HepG2 (cell line): ENCODE measurements around the gene A3GALT2. TPM values are rescaled to one million over a fixed set of nuclear protein-coding genes. Genes with fewer than 3 reads are reported as not detected.

ENCODE experiments used
- ATAC-seq: fragments of 200-7000 bp; cut with Tn5 transposase; 3 replicates; pipeline ENCODE4 v1.9.1; 2020; ENCODE audit warnings: mild to moderate bottlenecking, moderate library complexity
- BruUV-seq: library from RNA; stranded (reverse); fragments of 400-500 nt; replicated peaks from 2 replicates; lab custom pipeline; 2021; lab: Mats Ljungman, UMichigan
- CTCF ChIA-PET: fragments of 300-600 bp; formaldehyde crosslinking; extraction: SDS; loops from one replicate; lab custom pipeline; 2021; ENCODE audit warnings: low total read pairs, inconsistent platforms, low intra/inter-chr PET ratio; lab: Yijun Ruan, JAX
- POLR2A ChIA-PET: fragments of 350-600 bp; sonication (Branson Sonifier 250); formaldehyde crosslinking; loops from one replicate; lab custom pipeline; 2020; ENCODE audit warnings: antibody characterized with exemption, inconsistent platforms; lab: Yijun Ruan, JAX
- DNase-seq: peaks from one replicate; pipeline ENCODE4 v3.0.0-alpha.2; 2015; ENCODE audit warnings: low spot score
- FAIRE-seq: peaks from 3 replicates; lab custom pipeline; 2011; peaks lifted over from hg19 to GRCh38; lab: Jason Lieb, UNC
- H2AFZ ChIP-seq: one replicate; pipeline ENCODE4 v1.6.1; 2011; ENCODE audit warnings: low read length, inconsistent platforms
- H3K27ac ChIP-seq: fragments of 300-600 bp; 3 replicates; pipeline ENCODE4 v1.8.0; 2011; ENCODE audit warnings: mixed run types, mild to moderate bottlenecking, mixed read lengths, low read length, inconsistent platforms; ENCODE audit not compliant: insufficient read depth; ENCODE audit errors: extremely low read length
- H3K27me3 ChIP-seq, 2 experiments: fragments of 200-600 bp in 1 of 2; 2 replicates in 1 of 2; 3 replicates in 1 of 2; pipeline versions ENCODE4 v1.6.0 to v1.8.0; 2011; ENCODE audit warnings: low read length in 2 of 2, mild to moderate bottlenecking in 2 of 2, moderate library complexity in 2 of 2, inconsistent platforms in 1 of 2; ENCODE audit not compliant: insufficient read depth in 2 of 2, control insufficient read depth in 1 of 2
- H3K36me3 ChIP-seq, 2 experiments: fragments of 200-600 bp in 1 of 2; replicated peaks in 1 of 2; 2 replicates in 1 of 2; 3 replicates in 1 of 2; pipeline versions ENCODE4 v1.5.1 to v1.8.0; 2011; ENCODE audit warnings: low read length in 2 of 2, inconsistent platforms in 1 of 2; ENCODE audit not compliant: insufficient read depth in 2 of 2, control insufficient read depth in 1 of 2
- H3K4me1 ChIP-seq: 2 replicates; pipeline ENCODE4 v1.5.1; 2012; ENCODE audit warnings: low read length, inconsistent platforms; ENCODE audit not compliant: insufficient read depth
- H3K4me2 ChIP-seq: 2 replicates; pipeline ENCODE4 v1.6.0; 2011; ENCODE audit warnings: low read depth, low read length, inconsistent platforms
- H3K4me3 ChIP-seq, 3 experiments: fragments of 200-600 bp in 1 of 3; sonication (generic), shearing (Covaris generic) in 1 of 3; replicated peaks in 1 of 3; 2 replicates each; pipeline ENCODE4 v1.5.1; 2011 to 2016; ENCODE audit warnings: low read length in 3 of 3, inconsistent platforms in 2 of 3, low read depth in 2 of 3, mild to moderate bottlenecking in 2 of 3, control low read depth in 1 of 3, mixed read lengths in 1 of 3; ENCODE audit not compliant: insufficient read depth in 1 of 3
- H3K79me2 ChIP-seq: one replicate; pipeline ENCODE4 v1.6.1; 2011; ENCODE audit warnings: low read length, inconsistent platforms; ENCODE audit not compliant: insufficient read depth
- H3K9ac ChIP-seq: 2 replicates; pipeline ENCODE4 v1.6.0; 2011; ENCODE audit warnings: mild to moderate bottlenecking, low read depth, low read length, inconsistent platforms; ENCODE audit not compliant: insufficient read depth
- H3K9me3 ChIP-seq: 2 replicates; pipeline ENCODE4 v1.5.1; 2012; ENCODE audit warnings: mild to moderate bottlenecking, low read length
- H4K20me1 ChIP-seq: 2 replicates; pipeline ENCODE4 v1.6.0; 2011; ENCODE audit warnings: inconsistent platforms, mild to moderate bottlenecking, low read length, moderate library complexity; ENCODE audit not compliant: insufficient read depth
- AGO2 ChIP-seq: fragments of 200-400 bp; formaldehyde crosslinking; optimal IDR thresholded peaks from 2 replicates; pipeline ENCODE3; 2017; ENCODE audit warnings: mild to moderate bottlenecking, low read depth, low read length, moderate library complexity
- ATRX ChIP-seq: sonication (generic); formaldehyde crosslinking; IDR thresholded peaks from 2 replicates; pipeline ENCODE4 v1.4.0; 2020; ENCODE audit warnings: missing genetic modification reagents, borderline replicate concordance
- CBX2 ChIP-seq, 2 experiments: fragments of 200-600 bp in 1 of 2; sonication (generic); formaldehyde crosslinking in 1 of 2; IDR thresholded peaks; 2 replicates each; pipeline versions ENCODE4 v1.7.0 to v1.8.1; 2018 to 2022; ENCODE audit warnings: low read depth in 2 of 2, low read length in 1 of 2, mild to moderate bottlenecking in 1 of 2, missing genetic modification reagents in 1 of 2
- HNRNPUL1 ChIP-seq: fragments of 200-400 bp; formaldehyde crosslinking; IDR thresholded peaks from 2 replicates; pipeline ENCODE4 v1.6.1; 2017; ENCODE audit warnings: low read depth, mild to moderate bottlenecking, low read length, moderate library complexity
- NR2F2 ChIP-seq: IDR thresholded peaks from 2 replicates; pipeline ENCODE4 v1.6.1; 2012; ENCODE audit warnings: low read depth, inconsistent platforms, borderline replicate concordance
- TARDBP ChIP-seq: sonication (generic); formaldehyde crosslinking; IDR thresholded peaks from 2 replicates; pipeline ENCODE4 v1.8.0; 2022; ENCODE audit warnings: mild to moderate bottlenecking, missing genetic modification reagents
- TEAD3 ChIP-seq: optimal IDR thresholded peaks from 2 replicates; pipeline ENCODE3; 2016; ENCODE audit warnings: borderline replicate concordance
- ZFP90 ChIP-seq: sonication (generic); formaldehyde crosslinking; IDR thresholded peaks from 2 replicates; pipeline ENCODE4 v1.8.0; 2022; ENCODE audit warnings: missing genetic modification reagents, mild to moderate bottlenecking, inconsistent platforms, borderline replicate concordance
- ZNF687 ChIP-seq: sonication (generic); formaldehyde crosslinking; IDR thresholded peaks from 2 replicates; pipeline ENCODE4 v1.5.1; 2020; ENCODE audit warnings: mild to moderate bottlenecking, missing genetic modification reagents, moderate library complexity
- WGBS: methylation state at CpG from one replicate; pipeline ENCODE4 v1.1.6; 2017; ENCODE audit warnings: low lambda C conversion rate; 5-methylcytosine and 5-hydroxymethylcytosine counted together
- in situ Hi-C: cut with HindIII; loops from 2 replicates; pipeline ENCODE4 v1.10.0; 2017; ENCODE audit warnings: low pct_unique_long_range_greater_than_20kb; ENCODE audit not compliant: extremely low pct_ligation_motif_present
- intact Hi-C: fragments of 100-400 bp; cut with micrococcal nuclease; formaldehyde crosslinking; loops from one replicate; pipeline ENCODE4 v1.10.0; 2022; ENCODE audit not compliant: unreplicated experiment
- polyA plus RNA-seq, 8 experiments: library from polyadenylated mRNA; depleted of rRNA in 3 of 8; stranded (reverse) in 7 of 8; unstranded in 1 of 8; fragments of >200 nt; fragmentation: Illumina TruSeq in 4 of 8; extraction: Trizol in 4 of 8; gene quantifications; 2 replicates each; pipeline versions ENCODE4 v1.2.1 to v1.2.3, GENCODE V29; 2011 to 2016; ENCODE audit warnings: low read depth in 4 of 8, missing spikeins in 1 of 8, mixed read lengths in 1 of 8; ENCODE audit not compliant: insufficient read depth in 1 of 8
- total RNA-seq, 5 experiments: library from RNA; depleted of rRNA; stranded (reverse); fragments of >200 nt; fragmentation: Illumina TruSeq; extraction: Trizol; gene quantifications; 2 replicates each; pipeline ENCODE4 v1.2.3, GENCODE V29; 2016; ENCODE audit warnings: low read depth in 1 of 5
- TF ChIP-seq, protein P1 (sequence below): sonication (generic); formaldehyde crosslinking; IDR thresholded peaks from 2 replicates; pipeline ENCODE4 v1.4.0; 2020; ENCODE audit warnings: missing genetic modification reagents, low read depth, mild to moderate bottlenecking, borderline replicate concordance

The A3GALT2 gene
- total and polyA plus RNA-seq, 2 of the 13 experiments (the other 11 are each of a cell fraction or from before 2014, with no cell fraction given) = not detected

GRCh38 chr1:33299461-33300155, 21.3 kb downstream of the A3GALT2 start:
- Histone ChIP-seq H3K79me2 (no peaks in the 10 kb centered on the region), H3K4me1 (peaks cover 13% of the 10 kb centered on the region), H3K27me3 (no peaks in the 10 kb centered on the region), H4K20me1 (no peaks in the 10 kb centered on the region), H3K4me2 (no peak overlapping the region), H3K9ac (no peak overlapping the region), H3K4me3 (no peak overlapping the region), H3K9me3 (no peaks in the 10 kb centered on the region), H3K36me3 (peaks cover 8 to 36% of the 10 kb centered on the region in 2 experiments; a peak in 4 of 5 replicates), H3K27ac (no peak overlapping the region), H2AFZ (no peak overlapping the region)
- TF ChIP-seq ZFP90 (CRISPR knock-in tag) (no peak), HNRNPUL1 (no peak), AGO2 (peak; percentile 34)
- 96% methylated on average over 13 of the region's 15 CpGs for WGBS
- ChIA-PET POLR2A (no interaction called here), CTCF (interaction anchor here (1.5 to 2.9 kb wide), 2 partner anchors 68 to 81 kb away, joined by 12 to 14 read pairs; no protein-coding TSS in a partner anchor)
- in situ Hi-C loops = loop anchor here (5.0 kb wide), 2 partner anchors 68 to 82 kb away; no protein-coding TSS in a partner anchor
- no TSS peak for BruUV-seq
- FAIRE-seq (no peak), DNase-seq (no peak), ATAC-seq (no peak)
- intact Hi-C loops = loop anchor here (5.0 kb wide), 1 partner anchor 158 kb away; no protein-coding TSS in a partner anchor

- H3K4me2 ChIP-seq = no peak overlapping the region
- no TSS peak for BruUV-seq
- peaks cover 13% of the 10 kb centered on the region for H3K4me1 ChIP-seq
- no peaks in the 10 kb centered on the region for H3K27me3 ChIP-seq
- 72% methylated on average over 15 of the region's 18 CpGs for WGBS
- no peak overlapping the region for H3K27ac ChIP-seq
- H4K20me1 ChIP-seq = no peaks in the 10 kb centered on the region
- no peaks in the 10 kb centered on the region for H3K79me2 ChIP-seq
- H3K9ac ChIP-seq = no peak overlapping the region
- CTCF ChIA-PET = interaction anchor here (1.5 to 2.9 kb wide), 2 partner anchors 68 to 80 kb away, joined by 12 to 14 read pairs; no protein-coding TSS in a partner anchor
- peaks cover 11 to 42% of the 10 kb centered on the region in 2 experiments; a peak in 4 of 5 replicates for H3K36me3 ChIP-seq
- intact Hi-C loops (loop anchor here (5.0 kb wide), 1 partner anchor 159 kb away; no protein-coding TSS in a partner anchor), in situ Hi-C loops (loop anchor here (5.0 kb wide), 2 partner anchors 69 to 81 kb away; no protein-coding TSS in a partner anchor)
- DNase-seq (peak; percentile 54), FAIRE-seq (peak; percentile 67), ATAC-seq (peak; percentile 82)
- H2AFZ ChIP-seq = no peak overlapping the region
- POLR2A ChIA-PET = no interaction called here
- no peaks in the 10 kb centered on the region for H3K9me3 ChIP-seq
- H3K4me3 ChIP-seq = no peak overlapping the region
- no peak for TF ChIP-seq NR2F2
- TF ChIP-seq CBX2 (IDR thresholded peaks at IDR 0.05; ENCODE audit: low read depth, low read length) = no peak
- TF ChIP-seq CBX2 (CRISPR knock-in tag; IDR thresholded peaks at IDR 0.05; ENCODE audit: low read depth) = no peak
- TF ChIP-seq TARDBP (CRISPR knock-in tag) = no peak
- TF ChIP-seq, protein P1, sequence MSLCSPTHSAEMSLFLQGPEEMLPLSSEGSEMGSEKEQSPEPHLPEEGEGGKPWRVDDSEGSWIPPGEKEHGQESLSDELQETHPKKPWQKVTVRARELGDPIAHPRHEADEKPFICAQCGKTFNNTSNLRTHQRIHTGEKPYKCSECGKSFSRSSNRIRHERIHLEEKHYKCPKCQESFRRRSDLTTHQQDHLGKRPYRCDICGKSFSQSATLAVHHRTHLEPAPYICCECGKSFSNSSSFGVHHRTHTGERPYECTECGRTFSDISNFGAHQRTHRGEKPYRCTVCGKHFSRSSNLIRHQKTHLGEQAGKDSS (CRISPR knock-in tag) = no peak
- TF ChIP-seq AGO2 = peak; percentile 34
- TF ChIP-seq TEAD3 = peak; percentile 26
- TF ChIP-seq ATRX (CRISPR knock-in tag) = no peak
- TF ChIP-seq ZNF687 (CRISPR knock-in tag) = peak; percentile 36; the same call in 1 of the 2 replicates
Measured at GRCh38 chr1:33298623-33299277, 22.1 kb downstream of the A3GALT2 start.
